K562 (cell line): ENCODE data around the gene ARHGAP23. TPM values are rescaled to one million over a fixed set of nuclear protein-coding genes. Genes with fewer than 3 reads are reported as not detected.

ENCODE experiments used
- ATAC-seq: fragments of 200-7000 bp; cut with Tn5 transposase; 3 replicates; pipeline ENCODE4 v1.9.1; 2020; ENCODE audit warnings: moderate library complexity
- BruUV-seq: library from RNA; stranded (reverse); fragments of 400-500 nt; replicated peaks from 2 replicates; lab custom pipeline; 2021; lab: Mats Ljungman, UMichigan
- CTCF ChIA-PET: fragments of 300-600 bp; formaldehyde crosslinking; extraction: SDS; loops from one replicate; lab custom pipeline; 2021; ENCODE audit warnings: low intra/inter-chr PET ratio; lab: Yijun Ruan, JAX
- POLR2A ChIA-PET: fragments of 300-600, 350-650 bp; sonication (Branson Sonifier 250); formaldehyde crosslinking; extraction: SDS; loops from one replicate; lab custom pipeline; 2021; ENCODE audit warnings: antibody characterized with exemption, inconsistent platforms; lab: Yijun Ruan, JAX
- DNase-seq, 4 experiments: peaks; one replicate each; pipeline versions ENCODE4 v3.0.0 to v3.0.0-alpha.2; 2011 to 2018; ENCODE audit warnings: low spot score in 3 of 4, mixed read lengths in 3 of 4; ENCODE audit errors: extremely low read depth in 1 of 4
- FAIRE-seq: peaks from 2 replicates; lab custom pipeline; 2011; peaks lifted over from hg19 to GRCh38; lab: Jason Lieb, UNC
- H2AFZ ChIP-seq: 2 replicates; pipeline ENCODE4 v1.6.0; 2011; ENCODE audit warnings: low read depth, low read length, control low read depth, inconsistent platforms
- H3K27ac ChIP-seq: fragments of 200-600 bp; 3 replicates; pipeline ENCODE4 v1.8.0; 2011; ENCODE audit warnings: low read depth, mild to moderate bottlenecking, control low read depth, inconsistent platforms, low read length, moderate library complexity, mixed read lengths; ENCODE audit errors: extremely low read depth
- H3K27me3 ChIP-seq, 2 experiments: fragments of 300-600 bp in 1 of 2; 2 replicates in 1 of 2; 3 replicates in 1 of 2; pipeline versions ENCODE4 v1.6.0 to v1.8.0; 2011; ENCODE audit warnings: inconsistent platforms in 2 of 2, low read length in 2 of 2, mild to moderate bottlenecking in 1 of 2, mixed read lengths in 1 of 2, moderate library complexity in 1 of 2; ENCODE audit not compliant: control insufficient read depth in 2 of 2, insufficient read depth in 2 of 2
- H3K36me3 ChIP-seq: fragments of 300-600 bp; 3 replicates; pipeline ENCODE4 v1.8.0; 2011; ENCODE audit warnings: mild to moderate bottlenecking, low read length, inconsistent platforms; ENCODE audit not compliant: control insufficient read depth, insufficient read depth
- H3K4me1 ChIP-seq, 2 experiments: fragments of 200-600 bp in 1 of 2; replicated peaks in 1 of 2; 2 replicates in 1 of 2; 3 replicates in 1 of 2; pipeline versions ENCODE4 v1.5.1 to v1.8.0; 2011; ENCODE audit warnings: inconsistent platforms in 2 of 2, low read length in 2 of 2, mild to moderate bottlenecking in 1 of 2, mixed read lengths in 1 of 2, moderate library complexity in 1 of 2; ENCODE audit not compliant: control insufficient read depth in 2 of 2, insufficient read depth in 2 of 2
- H3K4me2 ChIP-seq: 2 replicates; pipeline ENCODE4 v1.6.1; 2011; ENCODE audit warnings: low read length, control low read depth, inconsistent platforms, mixed read lengths; ENCODE audit not compliant: insufficient read depth
- H3K4me3 ChIP-seq: fragments of 200-600 bp; sonication (generic), shearing (Covaris generic); 2 replicates; pipeline ENCODE4 v1.5.1; 2016; ENCODE audit warnings: control low read depth, inconsistent platforms
- H3K79me2 ChIP-seq: fragments of 200-600 bp; 3 replicates; pipeline ENCODE4 v1.8.0; 2011; ENCODE audit warnings: low read length, inconsistent platforms; ENCODE audit not compliant: control insufficient read depth, insufficient read depth
- H3K9ac ChIP-seq, 2 experiments: 2 replicates each; pipeline versions ENCODE4 v1.6.0 to v1.6.1; 2011; ENCODE audit warnings: low read depth in 2 of 2, low read length in 2 of 2, control low read depth in 1 of 2, inconsistent platforms in 1 of 2, mild to moderate bottlenecking in 1 of 2, mixed read lengths in 1 of 2; ENCODE audit not compliant: insufficient read depth in 1 of 2
- H3K9me1 ChIP-seq: one replicate; pipeline ENCODE4 v1.6.0; 2011; ENCODE audit warnings: inconsistent platforms, mild to moderate bottlenecking, low read length, moderate library complexity; ENCODE audit not compliant: control insufficient read depth, insufficient read depth
- H3K9me3 ChIP-seq: replicated peaks from 2 replicates; pipeline ENCODE4 v1.5.1; 2011; ENCODE audit warnings: low read depth, low read length, inconsistent platforms; ENCODE audit not compliant: control insufficient read depth, insufficient read depth
- H4K20me1 ChIP-seq: replicated peaks from 2 replicates; pipeline ENCODE4 v1.6.1; 2011; ENCODE audit warnings: low read length, inconsistent platforms, mixed read lengths; ENCODE audit not compliant: control insufficient read depth, insufficient read depth
- CREM ChIP-seq: IDR thresholded peaks from 2 replicates; pipeline ENCODE4 v1.6.1; 2014; ENCODE audit warnings: antibody characterized with exemption, low read depth
- HDAC3 ChIP-seq: fragments of 450-650 bp; IDR thresholded peaks from 2 replicates; pipeline ENCODE4 v1.6.1; 2018; ENCODE audit warnings: borderline replicate concordance, mild to moderate bottlenecking, moderate library complexity; ENCODE audit not compliant: partially characterized antibody
- ILF3 ChIP-seq: fragments of 450-650 bp; IDR thresholded peaks from 2 replicates; pipeline ENCODE4 v1.6.1; 2018; ENCODE audit warnings: antibody characterized with exemption, mild to moderate bottlenecking, moderate library complexity, borderline replicate concordance
- KDM1A ChIP-seq, 2 experiments: fragments of 450-650 bp; IDR thresholded peaks; 2 replicates each; pipeline ENCODE4 v1.6.1; 2016; ENCODE audit warnings: mild to moderate bottlenecking in 2 of 2
- MYC ChIP-seq, 2 experiments: fragments of 250-450 bp in 1 of 2; sonication (Bioruptor Pico) in 1 of 2; IDR thresholded peaks; 2 replicates each; pipeline versions ENCODE4 v1.5.1 to v1.6.1; 2012 to 2021; ENCODE audit warnings: low read depth in 2 of 2, borderline replicate concordance in 1 of 2, improper control_type of control experiment in 1 of 2, low read length in 1 of 2, mild to moderate bottlenecking in 1 of 2, moderate library complexity in 1 of 2
- RCOR1 ChIP-seq, 2 experiments: IDR thresholded peaks; 2 replicates each; pipeline ENCODE4 v1.6.1; 2012; ENCODE audit warnings: low read depth in 2 of 2, low read length in 2 of 2, borderline replicate concordance in 1 of 2, improper control_type of control experiment in 1 of 2
- SREBF1 ChIP-seq: fragments of 150-350 bp; IDR thresholded peaks from 2 replicates; pipeline ENCODE4 v1.6.1; 2014; ENCODE audit warnings: antibody characterized with exemption, low read depth, low read length, borderline replicate concordance
- WGBS: fragments of 100-300 bp; shearing (Covaris generic); methylation state at CpG from one replicate; pipeline ENCODE4 v1.1.6; 2016; ENCODE audit warnings: low coverage, mixed read lengths; ENCODE audit not compliant: insufficient coverage; ENCODE audit errors: missing lambda C conversion rate; 5-methylcytosine and 5-hydroxymethylcytosine counted together
- in situ Hi-C: fragments of 300-500 bp; cut with MboI; formaldehyde crosslinking; loops from 4 replicates; pipeline ENCODE4 v1.15.0; 2018; ENCODE audit warnings: inconsistent platforms, mixed read lengths
- intact Hi-C: fragments of 100-400 bp; cut with micrococcal nuclease; formaldehyde crosslinking; loops from 2 replicates; pipeline ENCODE4 v1.14.2; 2022
- polyA plus RNA-seq, 8 experiments: library from polyadenylated mRNA; depleted of rRNA in 4 of 8; stranded (reverse) in 5 of 8; unstranded in 3 of 8; fragments of >200 nt; fragmentation: Nextera tagmentation in 2 of 8; fragmentation: Illumina TruSeq in 1 of 8; extraction: Ambion mirVana in 2 of 8; extraction: Trizol in 1 of 8; gene quantifications; 2 replicates each; pipeline versions ENCODE4 v1.2.1 to v1.2.3, GENCODE V29; 2011 to 2014; ENCODE audit warnings: inconsistent platforms in 1 of 8, missing spikeins in 1 of 8
- total RNA-seq, 7 experiments: library from RNA; depleted of rRNA in 6 of 7; stranded (reverse); fragments of >200 nt in 6 of 7; fragmentation: Illumina TruSeq in 2 of 7; extraction: Trizol in 2 of 7; gene quantifications; 2 replicates each; pipeline versions ENCODE4 v1.2.1 to v1.2.3, GENCODE V29; 2011 to 2021; ENCODE audit warnings: low replicate concordance in 1 of 7
- TF ChIP-seq, protein P1 (sequence below): sonication (generic); formaldehyde crosslinking; IDR thresholded peaks from 2 replicates; pipeline ENCODE4 v1.8.0; 2023; ENCODE audit warnings: mild to moderate bottlenecking, missing genetic modification reagents
- TF ChIP-seq, protein P2 (sequence below): fragments of 450-650 bp; IDR thresholded peaks from 2 replicates; pipeline ENCODE4 v1.6.1; 2016; ENCODE audit warnings: antibody characterized with exemption
- TF ChIP-seq, protein P3 (sequence below): fragments of 450-650 bp; IDR thresholded peaks from 2 replicates; pipeline ENCODE4 v1.6.1; 2016; ENCODE audit warnings: borderline replicate concordance
- TF ChIP-seq, protein P4 (sequence below): sonication (generic); formaldehyde crosslinking; IDR thresholded peaks from 2 replicates; pipeline ENCODE4 v1.8.1; 2023; ENCODE audit warnings: mild to moderate bottlenecking, missing genetic modification reagents

ARHGAP23 gene
- total and polyA plus RNA-seq, 9 of the 15 experiments (the other 6 are each of a cell fraction or from before 2014, with no cell fraction given) = 0.01 to 2.7 (median 0.70) TPM

- H3K27me3 ChIP-seq = peaks cover 17 to 54% of the 10 kb centered on the region in 2 experiments; a peak in 4 of 5 replicates
- no peak overlapping the region for H3K27ac ChIP-seq
- H3K9ac ChIP-seq = no peak overlapping the region
- H3K4me3 ChIP-seq = no peak overlapping the region
- in situ Hi-C loops = no loop called here
- TF ChIP-seq SREBF1 (no peak), CREM (no peak), ILF3 (no peak), MYC (IDR thresholded peaks at IDR 0.05; ENCODE audit: low read depth, low read length) (no peak), MYC (CRISPR knock-in tag; IDR thresholded peaks at IDR 0.05; ENCODE audit: borderline replicate concordance, low read depth) (no peak), HDAC3 (no peak), RCOR1 (IDR thresholded peaks at IDR 0.05; ENCODE audit: borderline replicate concordance in 1 of 2, low read depth in 2 of 2, low read length in 2 of 2) (no peak), KDM1A (IDR thresholded peaks at IDR 0.05) (no peak)
- TF ChIP-seq, protein P1, sequence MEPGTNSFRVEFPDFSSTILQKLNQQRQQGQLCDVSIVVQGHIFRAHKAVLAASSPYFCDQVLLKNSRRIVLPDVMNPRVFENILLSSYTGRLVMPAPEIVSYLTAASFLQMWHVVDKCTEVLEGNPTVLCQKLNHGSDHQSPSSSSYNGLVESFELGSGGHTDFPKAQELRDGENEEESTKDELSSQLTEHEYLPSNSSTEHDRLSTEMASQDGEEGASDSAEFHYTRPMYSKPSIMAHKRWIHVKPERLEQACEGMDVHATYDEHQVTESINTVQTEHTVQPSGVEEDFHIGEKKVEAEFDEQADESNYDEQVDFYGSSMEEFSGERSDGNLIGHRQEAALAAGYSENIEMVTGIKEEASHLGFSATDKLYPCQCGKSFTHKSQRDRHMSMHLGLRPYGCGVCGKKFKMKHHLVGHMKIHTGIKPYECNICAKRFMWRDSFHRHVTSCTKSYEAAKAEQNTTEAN (CRISPR knock-in tag) = no peak
- TF ChIP-seq, protein P2, sequence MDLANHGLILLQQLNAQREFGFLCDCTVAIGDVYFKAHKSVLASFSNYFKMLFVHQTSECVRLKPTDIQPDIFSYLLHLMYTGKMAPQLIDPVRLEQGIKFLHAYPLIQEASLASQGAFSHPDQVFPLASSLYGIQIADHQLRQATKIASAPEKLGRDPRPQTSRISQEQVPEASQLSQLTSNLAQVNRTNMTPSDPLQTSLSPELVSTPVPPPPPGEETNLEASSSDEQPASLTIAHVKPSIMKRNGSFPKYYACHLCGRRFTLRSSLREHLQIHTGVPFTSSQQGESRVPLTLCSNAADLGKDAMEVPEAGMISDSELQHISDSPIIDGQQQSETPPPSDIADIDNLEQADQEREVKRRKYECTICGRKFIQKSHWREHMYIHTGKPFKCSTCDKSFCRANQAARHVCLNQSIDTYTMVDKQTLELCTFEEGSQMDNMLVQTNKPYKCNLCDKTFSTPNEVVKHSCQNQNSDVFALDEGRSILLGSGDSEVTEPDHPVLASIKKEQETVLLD = no peak
- TF ChIP-seq, protein P3, sequence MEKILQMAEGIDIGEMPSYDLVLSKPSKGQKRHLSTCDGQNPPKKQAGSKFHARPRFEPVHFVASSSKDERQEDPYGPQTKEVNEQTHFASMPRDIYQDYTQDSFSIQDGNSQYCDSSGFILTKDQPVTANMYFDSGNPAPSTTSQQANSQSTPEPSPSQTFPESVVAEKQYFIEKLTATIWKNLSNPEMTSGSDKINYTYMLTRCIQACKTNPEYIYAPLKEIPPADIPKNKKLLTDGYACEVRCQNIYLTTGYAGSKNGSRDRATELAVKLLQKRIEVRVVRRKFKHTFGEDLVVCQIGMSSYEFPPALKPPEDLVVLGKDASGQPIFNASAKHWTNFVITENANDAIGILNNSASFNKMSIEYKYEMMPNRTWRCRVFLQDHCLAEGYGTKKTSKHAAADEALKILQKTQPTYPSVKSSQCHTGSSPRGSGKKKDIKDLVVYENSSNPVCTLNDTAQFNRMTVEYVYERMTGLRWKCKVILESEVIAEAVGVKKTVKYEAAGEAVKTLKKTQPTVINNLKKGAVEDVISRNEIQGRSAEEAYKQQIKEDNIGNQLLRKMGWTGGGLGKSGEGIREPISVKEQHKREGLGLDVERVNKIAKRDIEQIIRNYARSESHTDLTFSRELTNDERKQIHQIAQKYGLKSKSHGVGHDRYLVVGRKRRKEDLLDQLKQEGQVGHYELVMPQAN = no peak
- TF ChIP-seq, protein P4, sequence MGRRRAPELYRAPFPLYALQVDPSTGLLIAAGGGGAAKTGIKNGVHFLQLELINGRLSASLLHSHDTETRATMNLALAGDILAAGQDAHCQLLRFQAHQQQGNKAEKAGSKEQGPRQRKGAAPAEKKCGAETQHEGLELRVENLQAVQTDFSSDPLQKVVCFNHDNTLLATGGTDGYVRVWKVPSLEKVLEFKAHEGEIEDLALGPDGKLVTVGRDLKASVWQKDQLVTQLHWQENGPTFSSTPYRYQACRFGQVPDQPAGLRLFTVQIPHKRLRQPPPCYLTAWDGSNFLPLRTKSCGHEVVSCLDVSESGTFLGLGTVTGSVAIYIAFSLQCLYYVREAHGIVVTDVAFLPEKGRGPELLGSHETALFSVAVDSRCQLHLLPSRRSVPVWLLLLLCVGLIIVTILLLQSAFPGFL (CRISPR knock-in tag) = no peak
- no peaks in the 10 kb centered on the region for H3K36me3 ChIP-seq
- no peaks in the 10 kb centered on the region; the same call in 1 of the 2 replicates for H4K20me1 ChIP-seq
- POLR2A ChIA-PET = no interaction called here
- H3K79me2 ChIP-seq = no peaks in the 10 kb centered on the region
- ATAC-seq (no peak), FAIRE-seq (no peak), DNase-seq (no peak)
- intact Hi-C loops = no loop called here
- WGBS = 18% methylated on average over 7 of the region's 9 CpGs
- H3K9me3 ChIP-seq = no peaks in the 10 kb centered on the region
- H3K4me1 ChIP-seq = peaks cover 0 to 8% of the 10 kb centered on the region in 2 experiments; a peak in 2 of 5 replicates
- no peak overlapping the region for H3K4me2 ChIP-seq
- no peak overlapping the region for H2AFZ ChIP-seq
- no TSS peak for BruUV-seq
- CTCF ChIA-PET = no interaction called here
- H3K9me1 ChIP-seq = no peaks in the 10 kb centered on the region
These were observed 105.0 kb downstream of the ARHGAP23 start for GRCh38 chr17:38533241-38533640.
